GM23338 (cell line): ENCODE data around the gene SYNGR4. TPM values are rescaled to one million over a fixed set of nuclear protein-coding genes. Genes with fewer than 3 reads are reported as not detected.

Source experiments
- ATAC-seq: fragments of 200-7000 bp; cut with Tn5 transposase; 3 replicates; pipeline ENCODE4 v1.9.1; 2020
- DNase-seq: peaks from one replicate; pipeline ENCODE4 v3.0.0-alpha.2; 2015; ENCODE audit warnings: low spot score
- H2AFZ ChIP-seq: fragments of 200-600 bp; sonication (generic); 2 replicates; pipeline ENCODE4 v1.8.0; 2016; ENCODE audit warnings: antibody characterized with exemption, mild to moderate bottlenecking, moderate library complexity
- H3F3A ChIP-seq: fragments of 200-600 bp; sonication (generic); replicated peaks from 2 replicates; pipeline ENCODE4 v1.8.0; 2017; ENCODE audit warnings: antibody characterized with exemption, mixed run types, low read depth
- H3K27ac ChIP-seq: fragments of 200-600 bp; sonication (generic); 2 replicates; pipeline ENCODE4 v1.6.1; 2016; ENCODE audit warnings: low read depth
- H3K27me3 ChIP-seq: fragments of 200-600 bp; sonication (generic); 2 replicates; pipeline ENCODE4 v1.8.0; 2016; ENCODE audit warnings: mild to moderate bottlenecking, mixed run types, moderate library complexity; ENCODE audit not compliant: insufficient read depth
- H3K36me3 ChIP-seq: fragments of 200-600 bp; sonication (generic); 2 replicates; pipeline ENCODE4 v1.8.0; 2016; ENCODE audit warnings: mild to moderate bottlenecking; ENCODE audit not compliant: insufficient read depth
- H3K4me1 ChIP-seq: fragments of 200-600 bp; sonication (generic); 2 replicates; pipeline ENCODE4 v1.8.0; 2016; ENCODE audit warnings: mild to moderate bottlenecking, moderate library complexity; ENCODE audit not compliant: insufficient read depth
- H3K4me2 ChIP-seq: fragments of 200-600 bp; sonication (generic); 2 replicates; pipeline ENCODE4 v1.7.1; 2017; ENCODE audit warnings: mixed run types
- H3K4me3 ChIP-seq: fragments of 200-600 bp; sonication (generic); 2 replicates; pipeline ENCODE4 v1.6.1; 2016; ENCODE audit warnings: mixed run types
- H3K79me2 ChIP-seq: fragments of 200-600 bp; sonication (generic); replicated peaks from 2 replicates; pipeline ENCODE4 v1.8.0; 2017; ENCODE audit warnings: mild to moderate bottlenecking; ENCODE audit not compliant: insufficient read depth
- H3K9me2 ChIP-seq: fragments of 200-600 bp; sonication (generic); 2 replicates; pipeline ENCODE4 v1.8.0; 2017; ENCODE audit not compliant: insufficient read depth
- H4K20me1 ChIP-seq: fragments of 200-600 bp; sonication (generic); replicated peaks from 2 replicates; pipeline ENCODE4 v1.8.0; 2017; ENCODE audit warnings: mild to moderate bottlenecking; ENCODE audit not compliant: insufficient read depth
- H3K27ac Mint-ChIP-seq: 2 replicates; pipeline ENCODE4 v1.8.0; 2020; ENCODE audit warnings: inconsistent platforms, mild to moderate bottlenecking, moderate library complexity, mixed read lengths
- H3K27me3 Mint-ChIP-seq: 3 replicates; pipeline ENCODE4 v1.8.0; 2022; ENCODE audit warnings: low read depth, mild to moderate bottlenecking, moderate library complexity, mixed read lengths, inconsistent platforms; ENCODE audit not compliant: insufficient read depth, poor library complexity
- H3K36me3 Mint-ChIP-seq: 3 replicates; pipeline ENCODE4 v1.8.0; 2021; ENCODE audit warnings: low read depth, mild to moderate bottlenecking, inconsistent platforms, moderate library complexity, mixed read lengths
- H3K4me1 Mint-ChIP-seq: 3 replicates; pipeline ENCODE4 v1.8.0; 2020; ENCODE audit warnings: mild to moderate bottlenecking, inconsistent platforms, mixed read lengths
- H3K4me3 Mint-ChIP-seq: 3 replicates; pipeline ENCODE4 v1.8.0; 2021; ENCODE audit warnings: moderate library complexity, mild to moderate bottlenecking, inconsistent platforms, mixed read lengths
- H3K9me3 Mint-ChIP-seq: 3 replicates; pipeline ENCODE4 v1.8.0; 2020; ENCODE audit warnings: moderate library complexity, mild to moderate bottlenecking, inconsistent platforms, mixed read lengths
- CREB1 ChIP-seq: fragments of 250-450 bp; sonication (Bioruptor Pico); IDR thresholded peaks from 2 replicates; pipeline ENCODE4 v1.5.0; 2020; ENCODE audit warnings: low read depth, mild to moderate bottlenecking, moderate library complexity
- ETS1 ChIP-seq: IDR thresholded peaks from 2 replicates; pipeline ENCODE4 v1.6.1; 2016; ENCODE audit warnings: antibody characterized with exemption
- EZH2 ChIP-seq: fragments of 200-600 bp; sonication (generic); IDR thresholded peaks from one replicate; pipeline ENCODE4 v1.8.0; 2017; ENCODE audit warnings: antibody characterized with exemption, mild to moderate bottlenecking, low read depth; ENCODE audit not compliant: unreplicated experiment
- EZH2phosphoT487 ChIP-seq: fragments of 200-600 bp; sonication (generic); IDR thresholded peaks from one replicate; pipeline ENCODE4 v1.8.1; 2018; ENCODE audit warnings: antibody characterized with exemption; ENCODE audit not compliant: unreplicated experiment
- JUNB ChIP-seq: IDR thresholded peaks from one replicate; pipeline ENCODE4 v1.6.1; 2016; ENCODE audit warnings: antibody characterized with exemption; ENCODE audit not compliant: unreplicated experiment
- NANOG ChIP-seq: IDR thresholded peaks from 2 replicates; pipeline ENCODE4 v1.6.1; 2016; ENCODE audit warnings: antibody characterized with exemption, borderline replicate concordance
- POLR2AphosphoS5 ChIP-seq: IDR thresholded peaks from 2 replicates; pipeline ENCODE4 v1.6.1; 2016; ENCODE audit warnings: antibody characterized with exemption, low read depth
- STAT1 ChIP-seq: IDR thresholded peaks from one replicate; pipeline ENCODE4 v1.6.1; 2016; ENCODE audit warnings: antibody characterized with exemption; ENCODE audit not compliant: unreplicated experiment
- ZNF114 ChIP-seq: fragments of 250-450 bp; sonication (Bioruptor Pico); IDR thresholded peaks from 2 replicates; pipeline ENCODE4 v1.5.0; 2020; ENCODE audit warnings: mild to moderate bottlenecking, moderate library complexity
- ZNF331 ChIP-seq: fragments of 250-450 bp; sonication (Bioruptor Pico); IDR thresholded peaks from 2 replicates; pipeline ENCODE4 v1.5.0; 2020; ENCODE audit warnings: low read depth, mild to moderate bottlenecking, moderate library complexity
- polyA plus RNA-seq: library from polyadenylated mRNA; unstranded; fragments of >200 nt; fragmentation: Nextera tagmentation; extraction: Ambion mirVana; gene quantifications from 2 replicates; pipeline ENCODE4 v1.2.1, GENCODE V29; 2016
- total RNA-seq: library from RNA; depleted of rRNA; stranded (reverse); fragments of >200 nt; shearing (Covaris generic); gene quantifications from 2 replicates; pipeline ENCODE4 v1.2.3, GENCODE V29; 2014
- TF ChIP-seq, protein P1 (sequence below): fragments of 250-450 bp; sonication (Bioruptor Pico); IDR thresholded peaks from 2 replicates; pipeline ENCODE4 v1.5.0; 2020; ENCODE audit warnings: mild to moderate bottlenecking, moderate library complexity
- TF ChIP-seq, protein P2 (sequence below), 2 experiments: fragments of 200-600 bp in 1 of 2; sonication (generic) in 1 of 2; conservative IDR thresholded peaks; 2 replicates each; pipeline versions ENCODE4 v1.5.1 to v1.6.1; 2016 to 2017; ENCODE audit warnings: antibody characterized with exemption in 2 of 2, low read depth in 2 of 2, mild to moderate bottlenecking in 2 of 2, moderate library complexity in 1 of 2
- TF ChIP-seq, protein P3 (sequence below): IDR thresholded peaks from one replicate; pipeline ENCODE4 v1.6.1; 2018; ENCODE audit warnings: antibody characterized with exemption; ENCODE audit not compliant: unreplicated experiment

SYNGR4 gene
- total and polyA plus RNA-seq, 2 experiments from 2014 or later: not detected

GRCh38 chr19:48341515-48342413, 22.4 kb upstream of the SYNGR4 start:
- H3K27me3 ChIP-seq: no peaks in the 10 kb centered on the region
- Mint-ChIP-seq H3K27me3 (peaks cover 11% of the 10 kb centered on the region), H3K4me3 (no peak overlapping the region), H3K4me1 (no peaks in the 10 kb centered on the region; the same call in 2 of the 3 replicates), H3K9me3 (no peaks in the 10 kb centered on the region; the same call in 2 of the 3 replicates), H3K27ac (no peak overlapping the region), H3K36me3 (no peaks in the 10 kb centered on the region)
- H4K20me1 ChIP-seq: no peaks in the 10 kb centered on the region
- H3K4me1 ChIP-seq: no peaks in the 10 kb centered on the region
- H2AFZ ChIP-seq: no peak overlapping the region
- no peak overlapping the region for H3K4me2 ChIP-seq
- TF ChIP-seq ZNF331 (CRISPR knock-in tag) (no peak), POLR2AphosphoS5 (no peak), EZH2phosphoT487 (no peak), JUNB (no peak), ZNF114 (CRISPR knock-in tag) (no peak), STAT1 (no peak), CREB1 (CRISPR knock-in tag) (no peak), ETS1 (no peak), EZH2 (no peak), NANOG (no peak)
- TF ChIP-seq, protein P1, sequence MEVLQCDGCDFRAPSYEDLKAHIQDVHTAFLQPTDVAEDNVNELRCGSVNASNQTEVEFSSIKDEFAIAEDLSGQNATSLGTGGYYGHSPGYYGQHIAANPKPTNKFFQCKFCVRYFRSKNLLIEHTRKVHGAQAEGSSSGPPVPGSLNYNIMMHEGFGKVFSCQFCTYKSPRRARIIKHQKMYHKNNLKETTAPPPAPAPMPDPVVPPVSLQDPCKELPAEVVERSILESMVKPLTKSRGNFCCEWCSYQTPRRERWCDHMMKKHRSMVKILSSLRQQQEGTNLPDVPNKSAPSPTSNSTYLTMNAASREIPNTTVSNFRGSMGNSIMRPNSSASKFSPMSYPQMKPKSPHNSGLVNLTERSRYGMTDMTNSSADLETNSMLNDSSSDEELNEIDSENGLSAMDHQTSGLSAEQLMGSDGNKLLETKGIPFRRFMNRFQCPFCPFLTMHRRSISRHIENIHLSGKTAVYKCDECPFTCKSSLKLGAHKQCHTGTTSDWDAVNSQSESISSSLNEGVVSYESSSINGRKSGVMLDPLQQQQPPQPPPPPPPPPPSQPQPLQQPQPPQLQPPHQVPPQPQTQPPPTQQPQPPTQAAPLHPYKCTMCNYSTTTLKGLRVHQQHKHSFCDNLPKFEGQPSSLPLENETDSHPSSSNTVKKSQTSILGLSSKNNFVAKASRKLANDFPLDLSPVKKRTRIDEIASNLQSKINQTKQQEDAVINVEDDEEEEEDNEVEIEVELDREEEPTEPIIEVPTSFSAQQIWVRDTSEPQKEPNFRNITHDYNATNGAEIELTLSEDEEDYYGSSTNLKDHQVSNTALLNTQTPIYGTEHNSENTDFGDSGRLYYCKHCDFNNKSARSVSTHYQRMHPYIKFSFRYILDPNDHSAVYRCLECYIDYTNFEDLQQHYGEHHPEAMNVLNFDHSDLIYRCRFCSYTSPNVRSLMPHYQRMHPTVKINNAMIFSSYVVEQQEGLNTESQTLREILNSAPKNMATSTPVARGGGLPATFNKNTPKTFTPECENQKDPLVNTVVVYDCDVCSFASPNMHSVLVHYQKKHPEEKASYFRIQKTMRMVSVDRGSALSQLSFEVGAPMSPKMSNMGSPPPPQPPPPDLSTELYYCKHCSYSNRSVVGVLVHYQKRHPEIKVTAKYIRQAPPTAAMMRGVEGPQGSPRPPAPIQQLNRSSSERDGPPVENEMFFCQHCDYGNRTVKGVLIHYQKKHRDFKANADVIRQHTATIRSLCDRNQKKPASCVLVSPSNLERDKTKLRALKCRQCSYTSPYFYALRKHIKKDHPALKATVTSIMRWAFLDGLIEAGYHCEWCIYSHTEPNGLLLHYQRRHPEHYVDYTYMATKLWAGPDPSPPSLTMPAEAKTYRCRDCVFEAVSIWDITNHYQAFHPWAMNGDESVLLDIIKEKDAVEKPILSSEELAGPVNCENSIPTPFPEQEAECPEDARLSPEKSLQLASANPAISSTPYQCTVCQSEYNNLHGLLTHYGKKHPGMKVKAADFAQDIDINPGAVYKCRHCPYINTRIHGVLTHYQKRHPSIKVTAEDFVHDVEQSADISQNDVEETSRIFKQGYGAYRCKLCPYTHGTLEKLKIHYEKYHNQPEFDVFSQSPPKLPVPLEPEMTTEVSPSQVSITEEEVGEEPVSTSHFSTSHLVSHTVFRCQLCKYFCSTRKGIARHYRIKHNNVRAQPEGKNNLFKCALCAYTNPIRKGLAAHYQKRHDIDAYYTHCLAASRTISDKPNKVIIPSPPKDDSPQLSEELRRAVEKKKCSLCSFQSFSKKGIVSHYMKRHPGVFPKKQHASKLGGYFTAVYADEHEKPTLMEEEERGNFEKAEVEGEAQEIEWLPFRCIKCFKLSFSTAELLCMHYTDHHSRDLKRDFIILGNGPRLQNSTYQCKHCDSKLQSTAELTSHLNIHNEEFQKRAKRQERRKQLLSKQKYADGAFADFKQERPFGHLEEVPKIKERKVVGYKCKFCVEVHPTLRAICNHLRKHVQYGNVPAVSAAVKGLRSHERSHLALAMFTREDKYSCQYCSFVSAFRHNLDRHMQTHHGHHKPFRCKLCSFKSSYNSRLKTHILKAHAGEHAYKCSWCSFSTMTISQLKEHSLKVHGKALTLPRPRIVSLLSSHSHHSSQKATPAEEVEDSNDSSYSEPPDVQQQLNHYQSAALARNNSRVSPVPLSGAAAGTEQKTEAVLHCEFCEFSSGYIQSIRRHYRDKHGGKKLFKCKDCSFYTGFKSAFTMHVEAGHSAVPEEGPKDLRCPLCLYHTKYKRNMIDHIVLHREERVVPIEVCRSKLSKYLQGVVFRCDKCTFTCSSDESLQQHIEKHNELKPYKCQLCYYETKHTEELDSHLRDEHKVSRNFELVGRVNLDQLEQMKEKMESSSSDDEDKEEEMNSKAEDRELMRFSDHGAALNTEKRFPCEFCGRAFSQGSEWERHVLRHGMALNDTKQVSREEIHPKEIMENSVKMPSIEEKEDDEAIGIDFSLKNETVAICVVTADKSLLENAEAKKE (CRISPR knock-in tag): no peak
- TF ChIP-seq, protein P2, sequence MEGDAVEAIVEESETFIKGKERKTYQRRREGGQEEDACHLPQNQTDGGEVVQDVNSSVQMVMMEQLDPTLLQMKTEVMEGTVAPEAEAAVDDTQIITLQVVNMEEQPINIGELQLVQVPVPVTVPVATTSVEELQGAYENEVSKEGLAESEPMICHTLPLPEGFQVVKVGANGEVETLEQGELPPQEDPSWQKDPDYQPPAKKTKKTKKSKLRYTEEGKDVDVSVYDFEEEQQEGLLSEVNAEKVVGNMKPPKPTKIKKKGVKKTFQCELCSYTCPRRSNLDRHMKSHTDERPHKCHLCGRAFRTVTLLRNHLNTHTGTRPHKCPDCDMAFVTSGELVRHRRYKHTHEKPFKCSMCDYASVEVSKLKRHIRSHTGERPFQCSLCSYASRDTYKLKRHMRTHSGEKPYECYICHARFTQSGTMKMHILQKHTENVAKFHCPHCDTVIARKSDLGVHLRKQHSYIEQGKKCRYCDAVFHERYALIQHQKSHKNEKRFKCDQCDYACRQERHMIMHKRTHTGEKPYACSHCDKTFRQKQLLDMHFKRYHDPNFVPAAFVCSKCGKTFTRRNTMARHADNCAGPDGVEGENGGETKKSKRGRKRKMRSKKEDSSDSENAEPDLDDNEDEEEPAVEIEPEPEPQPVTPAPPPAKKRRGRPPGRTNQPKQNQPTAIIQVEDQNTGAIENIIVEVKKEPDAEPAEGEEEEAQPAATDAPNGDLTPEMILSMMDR (conservative IDR thresholded peaks at IDR 0.05; ENCODE audit: low read depth in 2 of 2): no peak
- TF ChIP-seq, protein P3, sequence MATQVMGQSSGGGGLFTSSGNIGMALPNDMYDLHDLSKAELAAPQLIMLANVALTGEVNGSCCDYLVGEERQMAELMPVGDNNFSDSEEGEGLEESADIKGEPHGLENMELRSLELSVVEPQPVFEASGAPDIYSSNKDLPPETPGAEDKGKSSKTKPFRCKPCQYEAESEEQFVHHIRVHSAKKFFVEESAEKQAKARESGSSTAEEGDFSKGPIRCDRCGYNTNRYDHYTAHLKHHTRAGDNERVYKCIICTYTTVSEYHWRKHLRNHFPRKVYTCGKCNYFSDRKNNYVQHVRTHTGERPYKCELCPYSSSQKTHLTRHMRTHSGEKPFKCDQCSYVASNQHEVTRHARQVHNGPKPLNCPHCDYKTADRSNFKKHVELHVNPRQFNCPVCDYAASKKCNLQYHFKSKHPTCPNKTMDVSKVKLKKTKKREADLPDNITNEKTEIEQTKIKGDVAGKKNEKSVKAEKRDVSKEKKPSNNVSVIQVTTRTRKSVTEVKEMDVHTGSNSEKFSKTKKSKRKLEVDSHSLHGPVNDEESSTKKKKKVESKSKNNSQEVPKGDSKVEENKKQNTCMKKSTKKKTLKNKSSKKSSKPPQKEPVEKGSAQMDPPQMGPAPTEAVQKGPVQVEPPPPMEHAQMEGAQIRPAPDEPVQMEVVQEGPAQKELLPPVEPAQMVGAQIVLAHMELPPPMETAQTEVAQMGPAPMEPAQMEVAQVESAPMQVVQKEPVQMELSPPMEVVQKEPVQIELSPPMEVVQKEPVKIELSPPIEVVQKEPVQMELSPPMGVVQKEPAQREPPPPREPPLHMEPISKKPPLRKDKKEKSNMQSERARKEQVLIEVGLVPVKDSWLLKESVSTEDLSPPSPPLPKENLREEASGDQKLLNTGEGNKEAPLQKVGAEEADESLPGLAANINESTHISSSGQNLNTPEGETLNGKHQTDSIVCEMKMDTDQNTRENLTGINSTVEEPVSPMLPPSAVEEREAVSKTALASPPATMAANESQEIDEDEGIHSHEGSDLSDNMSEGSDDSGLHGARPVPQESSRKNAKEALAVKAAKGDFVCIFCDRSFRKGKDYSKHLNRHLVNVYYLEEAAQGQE: no peak
- H3K9me2 ChIP-seq: no peaks in the 10 kb centered on the region
- no peaks in the 10 kb centered on the region for H3F3A ChIP-seq
- H3K79me2 ChIP-seq: no peaks in the 10 kb centered on the region
- H3K4me3 ChIP-seq: no peak overlapping the region
- no peaks in the 10 kb centered on the region for H3K36me3 ChIP-seq
- ATAC-seq: no peak
- no peak overlapping the region for H3K27ac ChIP-seq
- no peak for DNase-seq
